OCI-LY7 (cell line): ENCODE data around the gene TSPAN9.

Experiments
- EZH2phosphoT487 ChIP-seq: fragments of 200-600 bp; sonication (generic); IDR thresholded peaks from 2 replicates; pipeline ENCODE4 v1.6.1; 2018; ENCODE audit warnings: low read depth, borderline replicate concordance, mild to moderate bottlenecking, mixed run types, antibody characterized with exemption, low read length, moderate library complexity, mixed read lengths
- TF ChIP-seq, protein P1 (sequence below): fragments of 200-600 bp; sonication (generic); conservative IDR thresholded peaks from 2 replicates; pipeline ENCODE4 v1.5.1; 2014; ENCODE audit warnings: mild to moderate bottlenecking, antibody characterized with exemption, low read length, moderate library complexity, mixed read lengths

DNA sequence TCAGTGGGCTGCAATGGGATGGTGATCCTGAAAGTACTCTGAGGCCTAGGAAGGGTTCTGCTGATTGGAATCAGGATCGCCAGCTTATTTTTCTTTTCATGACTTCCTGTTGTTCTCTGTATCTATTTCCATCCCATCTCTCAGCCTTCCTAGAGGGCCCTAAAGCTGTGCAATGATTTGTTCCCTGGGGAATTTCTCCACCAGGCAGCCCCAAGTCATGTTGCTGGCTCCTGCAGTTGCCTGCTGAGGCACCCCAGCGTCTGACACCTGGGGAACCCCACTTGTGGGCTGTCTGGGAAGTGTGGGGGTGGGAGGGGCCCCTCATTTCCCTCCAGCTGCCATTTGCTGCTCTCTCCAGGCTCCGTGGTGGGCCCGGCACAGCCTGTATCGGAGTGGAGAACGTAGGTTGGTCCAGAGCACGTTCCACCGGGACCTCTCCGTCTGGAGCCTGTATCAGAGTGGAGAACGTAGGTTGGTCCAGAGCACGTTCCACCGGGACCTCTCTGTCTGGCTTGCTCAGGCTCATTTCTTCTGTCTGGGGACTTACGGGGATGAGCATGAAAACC lies 138.3 kb downstream of the TSPAN9 start:
- TF ChIP-seq, protein P1, sequence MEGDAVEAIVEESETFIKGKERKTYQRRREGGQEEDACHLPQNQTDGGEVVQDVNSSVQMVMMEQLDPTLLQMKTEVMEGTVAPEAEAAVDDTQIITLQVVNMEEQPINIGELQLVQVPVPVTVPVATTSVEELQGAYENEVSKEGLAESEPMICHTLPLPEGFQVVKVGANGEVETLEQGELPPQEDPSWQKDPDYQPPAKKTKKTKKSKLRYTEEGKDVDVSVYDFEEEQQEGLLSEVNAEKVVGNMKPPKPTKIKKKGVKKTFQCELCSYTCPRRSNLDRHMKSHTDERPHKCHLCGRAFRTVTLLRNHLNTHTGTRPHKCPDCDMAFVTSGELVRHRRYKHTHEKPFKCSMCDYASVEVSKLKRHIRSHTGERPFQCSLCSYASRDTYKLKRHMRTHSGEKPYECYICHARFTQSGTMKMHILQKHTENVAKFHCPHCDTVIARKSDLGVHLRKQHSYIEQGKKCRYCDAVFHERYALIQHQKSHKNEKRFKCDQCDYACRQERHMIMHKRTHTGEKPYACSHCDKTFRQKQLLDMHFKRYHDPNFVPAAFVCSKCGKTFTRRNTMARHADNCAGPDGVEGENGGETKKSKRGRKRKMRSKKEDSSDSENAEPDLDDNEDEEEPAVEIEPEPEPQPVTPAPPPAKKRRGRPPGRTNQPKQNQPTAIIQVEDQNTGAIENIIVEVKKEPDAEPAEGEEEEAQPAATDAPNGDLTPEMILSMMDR = no peak
- TF ChIP-seq EZH2phosphoT487 = no peak
